Mucosa of rectum (tissue), 2 donors: ENCODE results near the gene PAPLN.

Experiments used
- H3K27ac ChIP-seq, 2 donors: one replicate each; pipeline ENCODE4 v1.7.0; 2013; ENCODE audit warnings: inconsistent platforms in 2 of 2, low read depth in 2 of 2, low read length in 2 of 2
- H3K27me3 ChIP-seq, 2 donors: one replicate each; pipeline ENCODE4 v1.7.0; 2013; ENCODE audit warnings: low read length in 2 of 2; ENCODE audit not compliant: control insufficient read depth in 2 of 2, insufficient read depth in 2 of 2
- H3K36me3 ChIP-seq, 2 donors: one replicate each; pipeline ENCODE4 v1.7.0; 2013; ENCODE audit warnings: low read length in 2 of 2; ENCODE audit not compliant: control insufficient read depth in 2 of 2, insufficient read depth in 2 of 2
- H3K4me1 ChIP-seq, 2 donors: one replicate each; pipeline ENCODE4 v1.7.0; 2013; ENCODE audit warnings: low read length in 2 of 2, mild to moderate bottlenecking in 1 of 2; ENCODE audit not compliant: control insufficient read depth in 2 of 2, insufficient read depth in 2 of 2
- H3K4me3 ChIP-seq, 2 donors: one replicate each; pipeline ENCODE4 v1.7.0; 2013; ENCODE audit warnings: low read length in 2 of 2
- H3K9ac ChIP-seq, 2 donors: one replicate each; pipeline ENCODE4 v1.7.0; 2013; ENCODE audit warnings: low read length in 2 of 2, low read depth in 1 of 2, mild to moderate bottlenecking in 1 of 2
- H3K9me3 ChIP-seq, 2 donors: one replicate each; pipeline ENCODE4 v1.7.0; 2013; ENCODE audit warnings: low read length in 2 of 2; ENCODE audit not compliant: control insufficient read depth in 2 of 2
- donor health status: healthy.
- donor health status: Normal muscosa, but diverticular disease.

The PAPLN gene

DNA sequence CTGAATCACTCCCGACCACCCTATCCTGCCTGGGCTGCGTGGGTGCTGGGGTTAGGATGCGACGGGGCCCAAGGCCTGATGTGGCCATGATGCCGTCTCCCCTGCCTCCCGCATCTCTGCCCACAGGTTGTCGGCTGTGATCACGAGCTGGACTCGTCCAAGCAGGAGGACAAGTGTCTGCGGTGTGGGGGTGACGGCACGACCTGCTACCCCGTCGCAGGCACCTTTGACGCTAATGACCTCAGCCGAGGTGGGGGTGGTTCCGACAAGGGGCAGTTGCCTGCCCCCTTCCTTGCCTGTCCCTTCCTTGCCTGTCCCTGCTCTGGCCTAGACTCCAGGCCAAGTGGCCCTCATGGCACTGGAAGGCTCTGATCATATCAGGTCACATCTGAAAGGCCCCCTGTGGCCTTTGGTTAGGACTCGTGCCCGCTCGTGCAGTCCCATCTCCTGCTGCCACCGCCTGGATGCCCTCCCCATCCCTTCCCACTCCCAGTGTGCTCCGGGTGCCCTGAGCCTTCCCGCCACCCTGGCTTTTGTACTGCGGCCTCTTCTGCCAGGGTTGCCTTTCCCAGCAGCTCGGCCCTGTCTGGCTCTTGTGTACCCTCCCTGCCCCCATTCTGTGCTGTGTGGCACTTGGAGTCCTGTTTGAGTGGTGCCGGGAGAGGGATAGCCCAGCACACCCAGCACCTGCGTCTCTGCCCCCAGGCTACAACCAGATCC lies 13.6 kb downstream of the PAPLN start:
- H3K36me3 ChIP-seq, result no peaks in the 10 kb centered on the region
- no peak overlapping the region for H3K4me3 ChIP-seq
- H3K9ac ChIP-seq, result no peak overlapping the region

DNA sequence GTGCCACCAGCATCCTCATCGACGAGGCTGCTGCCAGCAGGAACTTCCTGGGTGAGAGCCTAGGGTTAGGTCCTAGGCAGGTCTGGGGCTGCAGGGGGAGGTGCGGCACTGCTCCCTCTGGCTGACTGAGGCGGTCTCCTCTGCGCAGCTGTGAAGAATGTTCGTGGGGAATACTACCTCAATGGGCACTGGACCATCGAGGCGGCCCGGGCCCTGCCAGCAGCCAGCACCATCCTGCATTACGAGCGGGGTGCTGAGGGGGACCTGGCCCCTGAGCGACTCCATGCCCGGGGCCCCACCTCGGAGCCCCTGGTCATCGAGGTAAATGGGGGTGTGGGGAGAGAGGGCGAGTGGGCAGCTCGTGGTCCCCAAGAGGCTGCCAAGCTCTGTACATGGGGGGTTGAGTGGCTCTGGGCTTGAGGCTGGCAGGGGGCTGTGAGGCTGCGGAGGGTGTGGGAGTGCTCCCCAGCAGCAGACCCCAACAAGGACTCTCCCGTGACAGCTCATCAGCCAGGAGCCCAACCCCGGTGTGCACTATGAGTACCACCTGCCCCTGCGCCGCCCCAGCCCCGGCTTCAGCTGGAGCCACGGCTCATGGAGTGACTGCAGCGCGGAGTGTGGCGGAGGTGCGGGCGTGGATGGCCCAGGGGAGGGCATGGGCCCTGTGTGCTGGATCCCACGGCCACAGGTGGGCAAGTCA lies 14.4 kb downstream of the PAPLN start:
- H3K27me3 ChIP-seq, result no peaks in the 10 kb centered on the region
- no peaks in the 10 kb centered on the region for H3K4me1 ChIP-seq
- H3K36me3 ChIP-seq, result no peaks in the 10 kb centered on the region
- H3K27ac ChIP-seq, result no peak overlapping the region
- no peak overlapping the region for H3K9ac ChIP-seq
- H3K9me3 ChIP-seq, result no peaks in the 10 kb centered on the region
- H3K4me3 ChIP-seq, result no peak overlapping the region

More for the DNA sequence above, 13.6 kb downstream of the PAPLN start:
- H3K27me3 ChIP-seq, result no peaks in the 10 kb centered on the region
- no peaks in the 10 kb centered on the region for H3K4me1 ChIP-seq
- H3K27ac ChIP-seq, result no peak overlapping the region
- no peaks in the 10 kb centered on the region for H3K9me3 ChIP-seq

DNA sequence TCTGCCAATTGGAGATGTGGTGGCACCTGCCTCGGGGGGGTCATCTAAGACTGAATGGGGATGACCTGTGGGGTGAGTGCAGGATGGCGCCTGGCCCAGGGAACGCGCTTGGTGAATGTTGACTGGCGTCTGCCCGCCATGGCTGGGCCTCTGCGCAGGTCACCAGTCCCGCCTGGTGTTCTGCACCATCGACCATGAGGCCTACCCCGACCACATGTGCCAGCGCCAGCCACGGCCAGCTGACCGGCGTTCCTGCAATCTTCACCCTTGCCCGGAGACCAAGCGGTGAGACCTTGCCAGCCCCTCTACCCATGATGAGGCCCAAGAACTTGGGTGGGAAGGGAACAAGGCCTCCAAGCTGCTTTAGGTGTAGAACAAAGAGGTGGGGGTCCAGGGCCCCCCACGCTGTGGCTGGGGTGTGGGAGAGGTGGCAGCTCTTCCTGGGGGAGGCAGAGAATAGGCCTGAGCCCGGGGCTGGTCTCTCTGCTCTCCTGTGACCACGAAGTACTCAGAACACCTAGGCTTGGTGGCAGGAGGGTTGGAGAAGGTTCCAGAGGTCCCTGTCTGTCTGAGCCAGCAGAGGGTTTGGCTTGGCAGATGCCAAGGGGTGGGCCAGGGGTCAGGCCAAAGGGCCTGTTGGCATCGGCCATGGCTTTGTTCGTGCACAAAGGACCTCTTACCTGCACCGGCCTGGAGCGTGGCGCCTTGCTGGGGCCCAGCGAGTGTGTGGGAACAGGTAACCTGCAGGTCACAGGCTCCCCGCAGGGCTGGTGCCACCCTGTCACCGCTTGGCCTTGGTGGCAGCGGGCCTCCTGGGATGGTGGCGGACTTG lies 15.4 kb downstream of the PAPLN start:
- Histone ChIP-seq H3K27ac (no peak overlapping the region), H3K4me3 (no peak overlapping the region), H3K9me3 (no peaks in the 10 kb centered on the region), H3K9ac (no peak overlapping the region), H3K36me3 (no peaks in the 10 kb centered on the region), H3K4me1 (no peaks in the 10 kb centered on the region), H3K27me3 (no peaks in the 10 kb centered on the region)

- no peaks in the 10 kb centered on the region for H3K9me3 ChIP-seq
- no peaks in the 10 kb centered on the region for H3K36me3 ChIP-seq
- H3K27me3 ChIP-seq, result no peaks in the 10 kb centered on the region
- H3K4me3 ChIP-seq, result no peak overlapping the region
- H3K27ac ChIP-seq, result no peak overlapping the region
- no peak overlapping the region for H3K9ac ChIP-seq
- no peaks in the 10 kb centered on the region for H3K4me1 ChIP-seq
Measured at GRCh38 chr14:73253323-73253610, 16.0 kb downstream of the PAPLN start.

DNA sequence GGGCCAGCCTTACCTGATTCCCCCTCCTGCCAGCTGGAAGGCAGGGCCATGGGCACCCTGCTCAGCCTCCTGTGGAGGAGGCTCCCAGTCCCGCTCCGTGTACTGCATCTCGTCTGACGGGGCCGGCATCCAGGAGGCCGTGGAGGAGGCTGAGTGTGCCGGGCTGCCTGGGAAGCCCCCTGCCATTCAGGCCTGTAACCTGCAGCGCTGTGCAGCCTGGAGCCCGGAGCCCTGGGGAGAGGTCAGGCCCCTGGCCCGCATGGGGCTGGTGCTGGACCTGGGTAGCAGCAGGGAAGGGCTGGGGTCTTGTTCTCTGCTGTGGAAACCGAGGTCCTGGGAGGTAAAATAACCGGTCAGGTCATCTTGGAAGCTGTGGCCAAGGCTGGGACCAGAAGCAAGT lies 16.4 kb downstream of the PAPLN start:
- no peaks in the 10 kb centered on the region for H3K27me3 ChIP-seq
- no peak overlapping the region for H3K4me3 ChIP-seq
- H3K36me3 ChIP-seq, result no peaks in the 10 kb centered on the region
- no peak overlapping the region for H3K9ac ChIP-seq
- H3K27ac ChIP-seq, result no peak overlapping the region
- no peaks in the 10 kb centered on the region for H3K9me3 ChIP-seq
- H3K4me1 ChIP-seq, result no peaks in the 10 kb centered on the region

DNA sequence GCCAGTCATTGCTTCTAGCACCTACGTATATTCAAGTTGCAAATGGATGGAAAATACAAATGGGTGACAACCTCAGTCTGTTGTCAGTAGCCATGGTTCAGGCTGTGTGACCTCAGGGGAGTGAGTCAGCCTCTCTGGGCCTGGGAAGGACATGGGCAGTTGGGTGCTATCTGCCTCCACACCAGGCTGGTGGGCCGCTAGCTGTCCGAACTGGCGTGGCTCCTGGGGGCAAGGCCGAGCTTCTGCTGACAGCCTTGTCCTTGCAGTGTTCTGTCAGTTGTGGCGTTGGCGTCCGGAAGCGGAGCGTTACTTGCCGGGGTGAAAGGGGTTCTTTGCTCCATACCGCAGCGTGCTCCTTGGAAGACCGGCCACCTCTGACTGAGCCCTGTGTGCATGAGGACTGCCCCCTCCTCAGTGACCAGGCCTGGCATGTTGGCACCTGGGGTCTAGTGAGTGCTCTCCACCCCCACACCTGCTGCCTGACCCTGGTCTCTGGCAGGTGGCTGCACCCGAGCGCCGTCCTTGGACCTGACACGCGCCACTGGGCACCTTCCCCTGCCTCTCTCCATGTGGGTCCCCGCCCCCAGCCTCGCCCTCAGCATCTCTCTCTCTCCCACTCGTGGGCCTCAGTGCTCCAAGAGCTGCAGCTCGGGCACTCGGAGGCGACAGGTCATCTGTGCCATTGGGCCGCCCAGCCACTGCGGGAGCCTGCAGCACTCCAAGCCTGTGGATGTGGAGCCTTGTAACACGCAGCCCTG lies 17.1 kb downstream of the PAPLN start:
- Histone ChIP-seq H3K36me3 (no peaks in the 10 kb centered on the region), H3K4me1 (no peaks in the 10 kb centered on the region), H3K27me3 (no peaks in the 10 kb centered on the region), H3K27ac (no peak overlapping the region), H3K9me3 (no peaks in the 10 kb centered on the region), H3K4me3 (no peak overlapping the region), H3K9ac (no peak overlapping the region)

DNA sequence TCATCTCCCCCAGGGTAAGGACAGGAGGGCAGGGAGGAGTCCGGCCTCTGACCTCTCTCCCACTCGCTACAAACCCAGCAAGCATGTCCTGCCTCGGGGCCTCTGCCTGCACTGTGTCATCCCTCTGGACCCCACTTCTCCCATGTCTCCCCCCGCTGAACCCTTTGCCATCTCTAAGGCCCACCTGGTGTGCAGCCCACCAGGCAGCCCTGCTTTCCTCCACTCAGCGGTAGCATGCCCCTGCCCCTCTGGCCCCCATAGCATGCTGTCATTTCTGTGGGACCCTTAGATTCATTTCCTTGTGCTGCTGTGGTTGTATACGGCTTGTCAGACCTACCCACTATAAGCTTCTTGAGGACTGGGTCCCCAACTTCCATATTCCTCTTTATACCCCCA lies 17.7 kb downstream of the PAPLN start:
- no peaks in the 10 kb centered on the region for H3K4me1 ChIP-seq
- H3K36me3 ChIP-seq, result no peaks in the 10 kb centered on the region
- no peak overlapping the region for H3K9ac ChIP-seq
- H3K9me3 ChIP-seq, result no peaks in the 10 kb centered on the region
- no peak overlapping the region for H3K4me3 ChIP-seq
- H3K27ac ChIP-seq, result no peak overlapping the region
- no peaks in the 10 kb centered on the region for H3K27me3 ChIP-seq

GRCh38 chr14:73255693-73256225 lies 18.5 kb downstream of the PAPLN start:
- no peaks in the 10 kb centered on the region for H3K4me1 ChIP-seq
- no peak overlapping the region for H3K27ac ChIP-seq
- H3K9me3 ChIP-seq, result no peaks in the 10 kb centered on the region
- no peaks in the 10 kb centered on the region for H3K27me3 ChIP-seq
- no peak overlapping the region for H3K4me3 ChIP-seq
- no peaks in the 10 kb centered on the region for H3K36me3 ChIP-seq
- H3K9ac ChIP-seq, result no peak overlapping the region

DNA sequence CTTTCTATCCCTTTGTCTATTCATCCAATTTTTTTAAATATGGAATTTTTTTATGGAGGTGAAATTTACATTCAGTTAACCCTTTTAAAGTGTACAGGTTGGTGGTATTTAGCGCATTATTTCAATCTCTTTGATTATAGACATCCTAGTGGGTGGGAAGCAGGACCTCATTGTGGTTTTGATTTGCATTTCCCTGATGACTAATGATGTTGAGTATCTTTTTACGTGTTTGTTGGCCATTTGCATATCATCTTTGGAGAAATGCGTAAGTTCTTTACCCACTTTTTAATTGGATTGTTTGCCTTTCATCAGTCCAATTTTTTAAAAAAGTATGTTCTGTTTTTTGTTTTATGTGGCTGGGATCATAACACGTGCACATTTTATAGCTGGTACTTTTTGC lies 20.8 kb downstream of the PAPLN start:
- Histone ChIP-seq H3K36me3 (no peaks in the 10 kb centered on the region), H3K4me1 (no peaks in the 10 kb centered on the region), H3K9ac (no peak overlapping the region)

More for the DNA sequence above, 20.8 kb downstream of the PAPLN start:
- H3K4me3 ChIP-seq, result no peak overlapping the region
- H3K27me3 ChIP-seq, result no peaks in the 10 kb centered on the region
- no peaks in the 10 kb centered on the region for H3K9me3 ChIP-seq
- H3K27ac ChIP-seq, result no peak overlapping the region
